Ovary (tissue), 9 donors: Measurements from ENCODE around the gene QRICH2. TPM values are rescaled to one million over a fixed set of nuclear protein-coding genes. Genes with fewer than 3 reads are reported as not detected.

Experiments used
- DNase-seq, 5 donors: peaks; one replicate each; pipeline ENCODE4 v3.0.0-alpha.2; 2019 to 2020
- H3K27ac ChIP-seq, 2 donors: fragments of 200-600 bp; one replicate each; pipeline versions ENCODE4 v1.5.1 to v1.8.0; 2019 to 2022
- H3K27me3 ChIP-seq: fragments of 200-600 bp; one replicate; pipeline ENCODE4 v1.8.0; 2022
- H3K36me3 ChIP-seq: fragments of 200-600 bp; sonication (generic); one replicate; pipeline ENCODE4 v1.5.1; 2019
- H3K4me1 ChIP-seq: one replicate; pipeline ENCODE4 v1.8.1; 2013; ENCODE audit warnings: mild to moderate bottlenecking, moderate library complexity; ENCODE audit not compliant: insufficient read depth
- H3K4me3 ChIP-seq: fragments of 200-600 bp; sonication (generic); one replicate; pipeline ENCODE4 v1.5.1; 2017
- H3K9me3 ChIP-seq, 2 donors: fragments of 200-600 bp in 1 of 2; sonication (generic) in 1 of 2; one replicate each; pipeline versions ENCODE4 v1.5.1 to v1.8.1; 2013 to 2019; ENCODE audit warnings: mild to moderate bottlenecking in 1 of 2, moderate library complexity in 1 of 2
- CTCF ChIP-seq, 3 donors: fragments of 450-650 bp in 2 of 3; fragments of 200-600 bp in 1 of 3; IDR thresholded peaks; one replicate each; pipeline versions ENCODE4 v1.5.1 to v1.8.0; 2016 to 2022; ENCODE audit warnings: antibody characterized with exemption in 3 of 3, mild to moderate bottlenecking in 1 of 3
- EP300 ChIP-seq: sonication (generic); formaldehyde crosslinking; IDR thresholded peaks from one replicate; pipeline ENCODE4 v1.6.1; 2017; ENCODE audit warnings: antibody characterized with exemption
- POLR2A ChIP-seq: fragments of 450-650 bp; IDR thresholded peaks from one replicate; pipeline ENCODE4 v1.6.1; 2017; ENCODE audit warnings: antibody characterized with exemption, mild to moderate bottlenecking, moderate library complexity
- WGBS, 3 donors: extraction: QIAGEN DNeasy Blood & Tissue Kit in 1 of 3; methylation state at CpG; one replicate each; pipeline versions ENCODE4 v1.1.5 to v1.1.7; 2013 to 2017; 5-methylcytosine and 5-hydroxymethylcytosine counted together
- intact Hi-C, 4 donors: fragments of 100-400 bp; cut with DNase I; formaldehyde crosslinking; loops; one replicate each; pipeline versions ENCODE4 v1.11.0 to v1.15.1; 2022 to 2023
- polyA plus RNA-seq, 2 donors: library from polyadenylated mRNA; stranded (reverse); fragments of 200-250 nt in 1 of 2; fragments of 350-450 nt in 1 of 2; fragmentation: Illumina TruSeq in 1 of 2; extraction: RNeasy Lipid Tissue Mini Kit (QIAGEN cat#74804) in 1 of 2; gene quantifications; one replicate each; pipeline ENCODE4 v1.2.3, GENCODE V29; 2013 to 2014
- total RNA-seq, 7 donors: library from RNA; depleted of rRNA in 2 of 7; stranded (reverse); fragments of >200 nt in 2 of 7; fragmentation: NEBNext Ultra II Directional in 3 of 7; extraction: Animal tissue kit (Norgen Biotek cat#: 25700) in 3 of 7; gene quantifications; one replicate each; pipeline versions ENCODE4 v1.1.0 to v1.2.4, GENCODE V29; 2016 to 2023
- donor health status: DM: no; HTN: no; CAD: no; lungs with moderate emphysema.
- donor health status: DM: no; HTN: no; CAD: no.
- donor health status: Bipolar disorder and iron deficiency.
- donor health status: DM: yes; HTN: yes; CAD: no.
- donor health status: DM: no; HTN: no; CAD: no.
- donor health status: DM: yes; HTN: yes; CAD: no.

The QRICH2 gene
- total and polyA plus RNA-seq, 9 donors, result 0.42 to 3.8 (median 1.5) TPM

DNA sequence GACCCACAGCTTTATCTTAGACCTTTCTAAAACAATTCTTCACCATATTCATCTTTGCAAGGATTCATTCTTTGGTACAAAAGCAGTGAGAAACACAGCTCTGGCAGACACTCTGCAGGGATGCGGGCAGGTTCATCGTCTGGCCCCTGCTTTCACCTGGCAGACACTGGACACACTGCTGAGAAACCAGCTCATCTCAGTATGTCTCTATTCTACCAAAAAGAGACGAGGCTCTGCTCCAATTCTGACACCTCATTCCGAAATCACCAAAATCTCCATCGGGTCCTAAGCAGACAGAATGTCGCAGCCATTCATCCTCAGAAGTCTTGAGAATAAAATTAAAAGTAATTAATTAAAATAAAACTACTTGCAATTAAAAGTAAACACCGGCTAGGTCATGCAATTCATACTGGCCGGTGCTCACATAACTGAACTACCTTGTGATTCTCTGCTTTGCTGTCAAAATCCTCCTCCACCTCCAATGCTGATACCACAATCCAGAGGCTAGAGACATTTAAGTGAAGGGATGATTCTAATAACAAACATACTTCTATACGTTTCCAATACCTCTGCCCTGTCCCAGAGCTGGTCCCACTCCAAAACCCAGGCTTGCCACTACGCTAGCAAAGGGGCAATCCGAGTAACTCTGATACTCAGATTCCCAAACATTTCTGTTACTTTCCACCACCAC, 69.1 kb downstream of the QRICH2 start:
- no peaks in the 10 kb centered on the region for H3K4me1 ChIP-seq
- no peaks in the 10 kb centered on the region for H3K27me3 ChIP-seq
- DNase-seq, result no peak
- TF ChIP-seq EP300 (no peak), POLR2A (no peak), CTCF (IDR thresholded peaks at IDR 0.05) (no peak)
- H3K36me3 ChIP-seq, result no peaks in the 10 kb centered on the region
- intact Hi-C loops, result no loop called here
- no peak overlapping the region for H3K27ac ChIP-seq
- H3K4me3 ChIP-seq, result no peak overlapping the region
- no peaks in the 10 kb centered on the region for H3K9me3 ChIP-seq
- 34 to 48% (median 40%) methylated on average over 11 of the region's 11 CpGs for WGBS, 3 donors

DNA sequence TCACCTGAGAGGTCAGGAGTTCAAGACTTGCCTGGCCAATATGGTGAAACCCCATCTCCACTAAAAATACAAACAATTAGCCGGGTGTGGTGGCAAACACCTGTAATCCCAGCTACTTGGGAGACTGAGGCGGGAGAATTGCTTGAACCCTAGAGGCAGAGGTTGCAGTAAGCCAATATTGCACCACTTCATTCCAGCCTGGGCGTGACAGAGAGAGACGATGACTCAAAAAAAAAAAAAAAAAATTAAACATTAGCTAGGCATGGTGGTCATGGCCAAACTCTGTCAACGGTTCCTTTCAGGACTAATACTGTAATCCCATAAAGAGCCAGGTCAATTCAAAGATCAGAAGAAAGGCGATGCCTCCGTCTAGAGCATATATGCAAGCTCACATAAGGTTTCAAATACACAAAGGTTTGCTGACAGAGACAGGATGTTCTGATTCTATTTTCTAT, 70.2 kb downstream of the QRICH2 start:
- no peaks in the 10 kb centered on the region for H3K4me1 ChIP-seq
- WGBS, 3 donors, result 91 to 93% (median 93%) methylated on average over 7 of the region's 7 CpGs
- no peak overlapping the region for H3K27ac ChIP-seq
- no peaks in the 10 kb centered on the region for H3K27me3 ChIP-seq
- intact Hi-C loops, result no loop called here
- no peaks in the 10 kb centered on the region for H3K9me3 ChIP-seq
- H3K36me3 ChIP-seq, result no peaks in the 10 kb centered on the region
- TF ChIP-seq CTCF (IDR thresholded peaks at IDR 0.05) (no peak), POLR2A (no peak), EP300 (no peak)
- H3K4me3 ChIP-seq, result no peak overlapping the region
- DNase-seq, result no peak

GRCh38 chr17:76236603-76237002, 71.5 kb downstream of the QRICH2 start:
- H3K27me3 ChIP-seq, result no peaks in the 10 kb centered on the region
- no peak overlapping the region for H3K27ac ChIP-seq
- no peak for TF ChIP-seq EP300
- TF ChIP-seq CTCF (IDR thresholded peaks at IDR 0.05), result no peak
- no peak for TF ChIP-seq POLR2A
- H3K4me3 ChIP-seq, result no peak overlapping the region
- no peaks in the 10 kb centered on the region for H3K4me1 ChIP-seq
- DNase-seq, result no peak
- no peaks in the 10 kb centered on the region for H3K36me3 ChIP-seq
- intact Hi-C loops, result no loop called here
- no peaks in the 10 kb centered on the region for H3K9me3 ChIP-seq

GRCh38 chr17:76235883-76236282, 72.2 kb downstream of the QRICH2 start:
- Histone ChIP-seq H3K4me3 (no peak overlapping the region), H3K4me1 (no peaks in the 10 kb centered on the region), H3K27ac (no peak overlapping the region), H3K36me3 (no peaks in the 10 kb centered on the region), H3K9me3 (no peaks in the 10 kb centered on the region), H3K27me3 (no peaks in the 10 kb centered on the region)
- DNase-seq, result no peak
- intact Hi-C loops, result no loop called here
- WGBS, 3 donors, result 91 to 97% (median 94%) methylated on average over 2 of the region's 2 CpGs
- TF ChIP-seq POLR2A (no peak), EP300 (no peak), CTCF (IDR thresholded peaks at IDR 0.05) (no peak)
